Measurements from ENCODE around the gene OR6J1.

The OR6J1 gene

DNA sequence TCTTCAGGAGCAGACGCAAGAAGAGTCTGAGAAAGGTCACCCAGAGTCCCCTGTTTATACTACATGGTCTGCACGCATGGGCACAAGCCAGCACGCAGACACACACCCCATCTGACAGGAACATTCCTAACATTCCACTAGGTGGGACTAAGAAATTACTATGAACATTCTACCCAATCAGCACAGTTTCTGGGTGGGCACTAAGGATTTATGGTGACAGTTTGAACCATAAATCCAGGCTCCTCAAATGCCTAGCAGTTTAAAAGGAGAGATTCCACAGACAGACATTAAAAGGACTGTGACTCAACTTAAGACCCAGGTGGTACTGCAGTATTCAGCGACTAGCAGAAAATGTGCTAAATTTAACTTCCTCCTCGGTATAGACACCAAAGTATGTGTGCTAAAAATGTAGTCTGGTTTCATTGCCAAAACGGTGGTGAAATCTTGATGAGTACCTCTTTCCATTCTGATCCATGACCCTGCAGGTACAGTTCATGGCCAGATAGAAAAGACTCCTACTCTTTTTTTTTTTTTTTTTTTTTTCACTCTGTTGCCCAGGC lies 29.8 kb downstream of the OR6J1 start (continued):
- TF ChIP-seq BCL11A (tag by site-specific recombination; IDR thresholded peaks at IDR 0.05; ENCODE audit: low read depth) = no peak
- TF ChIP-seq KLF10 (tag by site-specific recombination; IDR thresholded peaks at IDR 0.05) = peak; percentile 87
- TF ChIP-seq, protein P1, sequence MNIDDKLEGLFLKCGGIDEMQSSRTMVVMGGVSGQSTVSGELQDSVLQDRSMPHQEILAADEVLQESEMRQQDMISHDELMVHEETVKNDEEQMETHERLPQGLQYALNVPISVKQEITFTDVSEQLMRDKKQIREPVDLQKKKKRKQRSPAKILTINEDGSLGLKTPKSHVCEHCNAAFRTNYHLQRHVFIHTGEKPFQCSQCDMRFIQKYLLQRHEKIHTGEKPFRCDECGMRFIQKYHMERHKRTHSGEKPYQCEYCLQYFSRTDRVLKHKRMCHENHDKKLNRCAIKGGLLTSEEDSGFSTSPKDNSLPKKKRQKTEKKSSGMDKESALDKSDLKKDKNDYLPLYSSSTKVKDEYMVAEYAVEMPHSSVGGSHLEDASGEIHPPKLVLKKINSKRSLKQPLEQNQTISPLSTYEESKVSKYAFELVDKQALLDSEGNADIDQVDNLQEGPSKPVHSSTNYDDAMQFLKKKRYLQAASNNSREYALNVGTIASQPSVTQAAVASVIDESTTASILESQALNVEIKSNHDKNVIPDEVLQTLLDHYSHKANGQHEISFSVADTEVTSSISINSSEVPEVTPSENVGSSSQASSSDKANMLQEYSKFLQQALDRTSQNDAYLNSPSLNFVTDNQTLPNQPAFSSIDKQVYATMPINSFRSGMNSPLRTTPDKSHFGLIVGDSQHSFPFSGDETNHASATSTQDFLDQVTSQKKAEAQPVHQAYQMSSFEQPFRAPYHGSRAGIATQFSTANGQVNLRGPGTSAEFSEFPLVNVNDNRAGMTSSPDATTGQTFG (tag by site-specific recombination; IDR thresholded peaks at IDR 0.05; ENCODE audit: borderline replicate concordance) = no peak
- no peak for TF ChIP-seq ZFP3 (tag by site-specific recombination; IDR thresholded peaks at IDR 0.05; ENCODE audit: low read depth)
- TF ChIP-seq ZNF416 (tag by site-specific recombination; IDR thresholded peaks at IDR 0.05) = no peak
- TF ChIP-seq ZNF274 (IDR thresholded peaks at IDR 0.05; ENCODE audit: low read length) = no peak
- no peak for TF ChIP-seq ZNF274 (tag by site-specific recombination; IDR thresholded peaks at IDR 0.05; ENCODE audit: borderline replicate concordance)
- no peak for TF ChIP-seq ZNF585B (tag by site-specific recombination; IDR thresholded peaks at IDR 0.05)
- no peak for TF ChIP-seq ZNF610 (tag by site-specific recombination; IDR thresholded peaks at IDR 0.05; ENCODE audit: borderline replicate concordance)
- TF ChIP-seq ZNF768 (tag by site-specific recombination; IDR thresholded peaks at IDR 0.05) = no peak
- no peak for TF ChIP-seq ZNF580 (tag by site-specific recombination; IDR thresholded peaks at IDR 0.05)
- TF ChIP-seq ZNF596 (tag by site-specific recombination; IDR thresholded peaks at IDR 0.05) = no peak

GRCh38 chr14:22613736-22614239 lies 30.4 kb downstream of the OR6J1 start:
- POLR2A ChIA-PET = interaction anchor here (1.1 to 1.4 kb wide), 3 partner anchors 11 to 153 kb away, joined by 3 to 4 read pairs (median 4); partner anchors contain the start of gene OXA1L
- no peak overlapping the region for H3K4me3 ChIP-seq (ENCODE audit: low read depth, low read length)
- CTCF ChIA-PET = interaction anchor here (1.1 to 1.9 kb wide), 5 partner anchors 15 to 57 kb away, joined by 3 to 5 read pairs (median 4); no protein-coding TSS in a partner anchor
- H3K36me3 ChIP-seq (ENCODE audit: control insufficient read depth in 2 of 2, insufficient read depth in 1 of 2, low read length in 2 of 2) = peaks cover 0 to 34% of the 10 kb centered on the region in 2 experiments; a peak in 1 of 3 replicates
- H3K27ac ChIP-seq (ENCODE audit: extremely low read depth, low read depth, low read length) = no peak overlapping the region
- 0 out of 2 replicates have a peak, but pooled peaks cover 2% of the 10 kb centered on the region for H3K4me1 ChIP-seq (ENCODE audit: control insufficient read depth, insufficient read depth, low read length)
- TF ChIP-seq ZNF768 (tag by site-specific recombination; IDR thresholded peaks at IDR 0.05) = no peak
- TF ChIP-seq ZBTB1 (tag by site-specific recombination; IDR thresholded peaks at IDR 0.05) = no peak
- no peak for TF ChIP-seq ZNF214 (tag by site-specific recombination; IDR thresholded peaks at IDR 0.05; ENCODE audit: borderline replicate concordance)
- no peak for TF ChIP-seq ZNF664 (tag by site-specific recombination; IDR thresholded peaks at IDR 0.05)
- no peak for TF ChIP-seq ZNF423 (tag by site-specific recombination; IDR thresholded peaks at IDR 0.05)
- TF ChIP-seq ZNF416 (tag by site-specific recombination; IDR thresholded peaks at IDR 0.05) = no peak
- TF ChIP-seq HOXC10 (CRISPR knock-in tag; IDR thresholded peaks at IDR 0.05) = no peak
- no peak for TF ChIP-seq ZNF513 (tag by site-specific recombination; IDR thresholded peaks at IDR 0.05)
- no peak for TF ChIP-seq ZFP41 (tag by site-specific recombination; IDR thresholded peaks at IDR 0.05; ENCODE audit: borderline replicate concordance)
- TF ChIP-seq ZNF302 (tag by site-specific recombination; IDR thresholded peaks at IDR 0.05; ENCODE audit: low read depth) = no peak
- no peak for TF ChIP-seq ZNF112 (tag by site-specific recombination; IDR thresholded peaks at IDR 0.05)
- no peak for TF ChIP-seq SCRT1 (tag by site-specific recombination; IDR thresholded peaks at IDR 0.05; ENCODE audit: borderline replicate concordance)
- no peak for TF ChIP-seq TCF7L2 (IDR thresholded peaks at IDR 0.05; ENCODE audit: borderline replicate concordance, low read depth, low read length)
- no peak for TF ChIP-seq ZNF23 (tag by site-specific recombination; IDR thresholded peaks at IDR 0.05; ENCODE audit: borderline replicate concordance)
- no peak for TF ChIP-seq OVOL3 (tag by site-specific recombination; IDR thresholded peaks at IDR 0.05)
- TF ChIP-seq ZNF19 (tag by site-specific recombination; IDR thresholded peaks at IDR 0.05; ENCODE audit: low read depth) = no peak
- TF ChIP-seq KLF16 (tag by site-specific recombination; IDR thresholded peaks at IDR 0.05) = no peak
- TF ChIP-seq ZNF521 (tag by site-specific recombination; IDR thresholded peaks at IDR 0.05) = no peak
- no peaks in the 10 kb centered on the region for H3K9me3 ChIP-seq (ENCODE audit: control insufficient read depth, insufficient read depth, low read depth, low read length)
